ENCODE results near the gene SORD. TPM values are rescaled to one million over a fixed set of nuclear protein-coding genes. Genes with fewer than 3 reads are reported as not detected.

The SORD gene
- total and polyA plus RNA-seq, 9 of the 15 experiments (the other 6 are each of a cell fraction or from before 2014, with no cell fraction given) = 5.9 to 79.2 (median 29.6) TPM

DNA sequence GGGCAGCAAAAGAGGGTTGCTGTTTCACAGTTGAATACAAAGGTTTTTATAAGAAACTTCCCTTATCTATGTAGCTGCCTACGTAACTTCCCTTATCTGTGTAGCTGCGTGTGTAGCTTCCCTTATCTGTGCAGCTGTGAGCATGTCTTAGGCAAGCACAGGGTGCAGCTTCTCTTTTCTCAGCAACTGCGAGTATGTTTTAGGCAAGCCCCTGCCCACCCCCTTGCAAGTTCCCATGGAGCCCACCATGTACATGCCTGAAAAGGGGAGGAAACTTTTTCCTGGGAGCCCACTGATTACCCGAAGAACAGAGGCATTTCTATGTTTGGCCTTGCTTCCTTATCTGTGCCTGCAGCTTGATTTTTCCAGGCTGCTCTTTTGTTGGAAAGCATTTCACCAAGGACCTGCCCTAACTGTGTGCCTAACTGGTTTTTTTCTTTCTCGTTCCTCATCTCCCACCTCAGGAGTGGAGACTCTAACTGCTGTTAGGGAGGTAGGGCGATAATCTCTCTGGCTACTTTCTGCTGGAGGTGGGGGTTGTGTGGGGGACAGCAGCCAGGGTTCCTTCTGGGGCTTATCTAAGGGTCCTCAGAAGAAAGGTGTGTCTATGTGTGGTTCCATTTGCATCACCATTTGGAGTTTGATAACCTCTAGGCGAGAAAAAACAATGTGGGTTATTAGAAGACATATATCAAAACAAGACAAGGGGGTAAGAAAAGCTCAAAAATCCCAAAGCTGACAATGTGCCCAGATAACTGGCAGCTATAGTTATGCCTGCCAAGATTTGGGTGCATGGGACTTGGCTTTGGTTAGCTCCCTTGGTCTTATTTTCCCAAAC lies 26.0 kb downstream of the SORD start (continued):
- TF ChIP-seq ZBTB1 (CRISPR knock-in tag; IDR thresholded peaks at IDR 0.05; ENCODE audit: borderline replicate concordance, low read depth) = no peak
- no peak for TF ChIP-seq ZKSCAN3 (CRISPR knock-in tag; IDR thresholded peaks at IDR 0.05)
- no peak for TF ChIP-seq RBFOX2 (IDR thresholded peaks at IDR 0.05; ENCODE audit: low read depth, low read length)
- no peak for TF ChIP-seq SRSF7 (optimal IDR thresholded peaks at IDR 0.05; ENCODE audit: low read depth, low read length)
- no peak for TF ChIP-seq ZNF232 (CRISPR knock-in tag; IDR thresholded peaks at IDR 0.05)
- TF ChIP-seq NR2C1 (IDR thresholded peaks at IDR 0.05) = no peak
- peak; percentile 53 for TF ChIP-seq NR2C1 (tag; IDR thresholded peaks at IDR 0.05)
- no peak for TF ChIP-seq HOMEZ (CRISPR knock-in tag; IDR thresholded peaks at IDR 0.05)
- peak; percentile 98 for TF ChIP-seq SOX6 (IDR thresholded peaks at IDR 0.05)
- no peak for TF ChIP-seq ZNF699 (CRISPR knock-in tag; IDR thresholded peaks at IDR 0.05; ENCODE audit: insufficient replicate concordance)
- peak; percentile 95 for TF ChIP-seq GATAD2A (IDR thresholded peaks at IDR 0.05)
- peak; percentile 97 for TF ChIP-seq ARID1B (IDR thresholded peaks at IDR 0.05)
- TF ChIP-seq SNIP1 (IDR thresholded peaks at IDR 0.05; ENCODE audit: low read depth) = no peak
- TF ChIP-seq PTRF (tag; IDR thresholded peaks at IDR 0.05) = no peak
- no peak for TF ChIP-seq PBX2 (CRISPR knock-in tag; IDR thresholded peaks at IDR 0.05; ENCODE audit: low read depth)
- peak; percentile 60 for TF ChIP-seq PBX2 (tag; conservative IDR thresholded peaks at IDR 0.05; ENCODE audit: low read depth)
- no peak for TF ChIP-seq STAT5B (CRISPR knock-in tag; IDR thresholded peaks at IDR 0.05)
- no peak for TF ChIP-seq THAP12 (CRISPR knock-in tag; IDR thresholded peaks at IDR 0.05)
- peak; percentile 57; the same call in 1 of the 2 replicates for TF ChIP-seq IRF9 (tag; IDR thresholded peaks at IDR 0.05)
- TF ChIP-seq ZNF277 (CRISPR knock-in tag; IDR thresholded peaks at IDR 0.05; ENCODE audit: borderline replicate concordance) = no peak

Data from K562 (cell line).